C4-2B (cell line): ENCODE results near the gene ZSCAN5A.
"Not testable (repeated sequence)": the region's sequence is repeated elsewhere in the genome, so short reads cannot be mapped to it uniquely, and the experiment has no call there.

Source experiments
- CTCF ChIP-seq: fragments of 450-650 bp; conservative IDR thresholded peaks from 2 replicates; pipeline ENCODE4 v1.5.1; 2017; ENCODE audit warnings: mild to moderate bottlenecking
- ZFX ChIP-seq: fragments of 450-650 bp; IDR thresholded peaks from 2 replicates; pipeline ENCODE4 v1.6.1; 2017

DNA sequence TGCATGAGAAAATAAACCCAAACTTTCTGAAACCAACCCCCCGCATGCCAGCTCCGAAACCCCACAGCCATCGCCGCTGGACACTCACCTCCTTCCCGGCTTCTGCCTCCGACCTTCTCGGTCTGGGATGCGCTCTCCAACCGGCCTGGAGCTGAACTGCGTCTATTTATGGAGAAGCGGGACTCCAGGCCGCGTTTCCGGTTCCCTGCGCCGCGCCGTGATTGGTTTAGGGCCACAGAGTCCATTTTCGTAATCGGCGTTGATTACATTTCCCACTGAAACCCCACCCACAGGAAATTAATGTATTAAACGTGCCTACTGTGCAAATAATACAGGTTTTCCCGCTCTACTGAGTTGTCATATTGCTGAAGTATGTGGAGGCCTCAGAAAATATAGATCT is 117.0 kb downstream of the ZSCAN5A start, which contains the start of gene ZSCAN5B:
- TF ChIP-seq CTCF, ZFX: not testable (repeated sequence)
